B cell (primary cell): ENCODE data around the gene TMEFF1. TPM values are rescaled to one million over a fixed set of nuclear protein-coding genes. Genes with fewer than 3 reads are reported as not detected.

ENCODE experiments used
- ATAC-seq: fragments of 200-7000 bp; cut with Tn5 transposase; one replicate; pipeline ENCODE4 v1.10.0; 2021; ENCODE audit warnings: low read depth, mild to moderate bottlenecking, moderate number of reproducible peaks, moderate library complexity
- CTCF ChIA-PET: fragments of 350-600 bp; sonication (Branson Sonifier 250); formaldehyde crosslinking; loops from one replicate; lab custom pipeline; 2021; ENCODE audit warnings: antibody characterized with exemption, inconsistent platforms; lab: Charles Lee
- POLR2A ChIA-PET: fragments of 350-600 bp; sonication (Branson Sonifier 250); formaldehyde crosslinking; loops from one replicate; lab custom pipeline; 2021; ENCODE audit warnings: antibody characterized with exemption; lab: Charles Lee
- DNase-seq: peaks from one replicate; pipeline ENCODE4 v3.0.0; 2013
- H2AFZ ChIP-seq: 2 replicates; pipeline ENCODE4 v1.6.1; 2012; ENCODE audit warnings: mild to moderate bottlenecking, low read depth, low read length; ENCODE audit not compliant: insufficient read depth, poor library complexity, severe bottlenecking
- H3K27ac ChIP-seq, 2 donors: 1 replicate in 1 of 2; 2 replicates in 1 of 2; pipeline ENCODE4 v1.5.1; 2012 to 2013; ENCODE audit warnings: low read length in 2 of 2, mild to moderate bottlenecking in 2 of 2, moderate library complexity in 1 of 2
- H3K27me3 ChIP-seq, 4 experiments: fragments of 200-600 bp in 1 of 4; sonication (generic) in 1 of 4; replicated peaks in 1 of 4; 1 replicate in 2 of 4; 2 replicates in 2 of 4; pipeline versions ENCODE4 v1.6.1 to v1.7.0; 2013 to 2016; ENCODE audit warnings: low read length in 3 of 4, mild to moderate bottlenecking in 2 of 4, mixed read lengths in 1 of 4, moderate library complexity in 1 of 4; ENCODE audit not compliant: insufficient read depth in 4 of 4, control insufficient read depth in 3 of 4; ENCODE audit errors: control extremely low read depth in 1 of 4
- H3K36me3 ChIP-seq, 2 experiments: replicated peaks in 1 of 2; 1 replicate in 1 of 2; 2 replicates in 1 of 2; pipeline versions ENCODE4 v1.6.1 to v1.7.1; 2013; ENCODE audit warnings: low read length in 1 of 2; ENCODE audit not compliant: insufficient read depth in 2 of 2, control insufficient read depth in 1 of 2; ENCODE audit errors: control extremely low read depth in 1 of 2, extremely low read depth in 1 of 2
- H3K4me1 ChIP-seq, 2 donors: fragments of 200-600 bp in 1 of 2; sonication (generic) in 1 of 2; 1 replicate in 1 of 2; 2 replicates in 1 of 2; pipeline versions ENCODE4 v1.5.1 to v1.6.1; 2013 to 2017; ENCODE audit warnings: low read length in 2 of 2; ENCODE audit not compliant: control insufficient read depth in 2 of 2, insufficient read depth in 2 of 2
- H3K4me2 ChIP-seq: replicated peaks from 2 replicates; pipeline ENCODE3; 2012; ENCODE audit warnings: mild to moderate bottlenecking, low read depth, low read length; ENCODE audit not compliant: poor library complexity, severe bottlenecking
- H3K4me3 ChIP-seq, 5 experiments: fragments of 200-600 bp in 1 of 5; sonication (generic) in 1 of 5; 1 replicate in 3 of 5; 2 replicates in 2 of 5; pipeline versions ENCODE4 v1.5.1 to v1.7.0; 2011 to 2016; ENCODE audit warnings: low read length in 4 of 5, mild to moderate bottlenecking in 4 of 5, low read depth in 2 of 5, control low read depth in 1 of 5, moderate library complexity in 1 of 5; ENCODE audit not compliant: insufficient read depth in 1 of 5; ENCODE audit errors: control extremely low read depth in 1 of 5, extremely low read depth in 1 of 5
- H3K79me2 ChIP-seq: fragments of 200-600 bp; sonication (generic); one replicate; pipeline ENCODE4 v1.6.0; 2016; ENCODE audit warnings: low read length; ENCODE audit not compliant: control insufficient read depth, insufficient read depth
- H3K9ac ChIP-seq: fragments of 200-600 bp; sonication (generic); 2 replicates; pipeline ENCODE4 v1.6.1; 2017; ENCODE audit warnings: mild to moderate bottlenecking, low read length, moderate library complexity
- H3K9me3 ChIP-seq, 3 donors: one replicate each; pipeline versions ENCODE4 v1.6.1 to v1.7.1; 2013; ENCODE audit warnings: low read length in 2 of 3; ENCODE audit not compliant: control insufficient read depth in 2 of 3, insufficient read depth in 1 of 3; ENCODE audit errors: control extremely low read depth in 1 of 3
- H4K20me1 ChIP-seq: 2 replicates; pipeline ENCODE4 v1.6.0; 2012; ENCODE audit warnings: mild to moderate bottlenecking, low read length; ENCODE audit not compliant: insufficient read depth, control insufficient read depth, poor library complexity, severe bottlenecking
- H3K27ac Mint-ChIP-seq: one replicate; pipeline ENCODE4 v1.8.0; 2021; ENCODE audit warnings: mixed read lengths
- H3K27me3 Mint-ChIP-seq: one replicate; pipeline ENCODE4 v1.8.0; 2021; ENCODE audit warnings: mixed read lengths
- H3K4me1 Mint-ChIP-seq: one replicate; pipeline ENCODE4 v1.8.0; 2021; ENCODE audit warnings: mixed read lengths
- H3K4me3 Mint-ChIP-seq: one replicate; pipeline ENCODE4 v1.8.0; 2021; ENCODE audit warnings: mixed read lengths
- H3K9me3 Mint-ChIP-seq: one replicate; pipeline ENCODE4 v1.8.0; 2022; ENCODE audit warnings: mixed read lengths; ENCODE audit not compliant: insufficient read depth
- CTCF ChIP-seq: fragments of 200-600 bp; IDR thresholded peaks from one replicate; pipeline ENCODE4 v1.8.0; 2022; ENCODE audit warnings: antibody characterized with exemption, mild to moderate bottlenecking
- EZH2 ChIP-seq: IDR thresholded peaks from 2 replicates; pipeline ENCODE4 v1.6.1; 2012; ENCODE audit warnings: borderline replicate concordance, low read depth, mild to moderate bottlenecking, moderate library complexity, low read length; ENCODE audit not compliant: insufficient read depth, poor library complexity, severe bottlenecking
- WGBS: methylation state at CpG from one replicate; pipeline ENCODE4 v1.1.5; 2013; ENCODE audit warnings: missing lambda C conversion rate; ENCODE audit not compliant: insufficient coverage; 5-methylcytosine and 5-hydroxymethylcytosine counted together
- intact Hi-C: fragments of 100-400 bp; cut with micrococcal nuclease; formaldehyde crosslinking; loops from one replicate; pipeline ENCODE4 v1.10.0; 2022
- polyA plus RNA-seq: library from polyadenylated mRNA; depleted of rRNA; stranded (reverse); fragments of >200 nt; gene quantifications from 2 replicates; pipeline ENCODE4 v1.2.3, GENCODE V29; 2012
- total RNA-seq, 2 donors: library from RNA; stranded (reverse); fragments of 120-200 nt in 1 of 2; gene quantifications; 1 replicate in 1 of 2; 2 replicates in 1 of 2; pipeline versions ENCODE4 v1.2.3 to v1.2.4, GENCODE V29; 2013 to 2022

Gene TMEFF1
- total and polyA plus RNA-seq, 2 donors (not counting 1 experiment from before 2014, with no cell fraction given) = not detected

- no peak overlapping the region for H3K4me3 ChIP-seq
- intact Hi-C loops = no loop called here
- H4K20me1 ChIP-seq = no peaks in the 10 kb centered on the region
- no peak for ATAC-seq
- no peaks in the 10 kb centered on the region for H3K9me3 ChIP-seq
- H3K79me2 ChIP-seq = no peaks in the 10 kb centered on the region
- CTCF ChIA-PET = no interaction called here
- H3K4me1 ChIP-seq = no peaks in the 10 kb centered on the region
- H3K36me3 ChIP-seq = peaks cover 1 to 11% of the 10 kb centered on the region in 2 experiments
- TF ChIP-seq CTCF (no peak), EZH2 (no peak)
- no peak overlapping the region for H3K27ac Mint-ChIP-seq
- H2AFZ ChIP-seq = no peak overlapping the region
- no peaks in the 10 kb centered on the region for H3K27me3 Mint-ChIP-seq
- no peak overlapping the region for H3K4me2 ChIP-seq
- H3K9me3 Mint-ChIP-seq = no peaks in the 10 kb centered on the region
- H3K27me3 ChIP-seq = no peaks in the 10 kb centered on the region
- DNase-seq = no peak
- POLR2A ChIA-PET = no interaction called here
- H3K27ac ChIP-seq = no peak overlapping the region
- no peak overlapping the region for H3K4me3 Mint-ChIP-seq
- no peak overlapping the region for H3K9ac ChIP-seq
- no peaks in the 10 kb centered on the region for H3K4me1 Mint-ChIP-seq
Measured at GRCh38 chr9:100447041-100447440, 25.9 kb upstream of the TMEFF1 start.

- Histone ChIP-seq H3K4me3 (no peak overlapping the region), H3K79me2 (no peaks in the 10 kb centered on the region), H3K4me1 (no peaks in the 10 kb centered on the region), H3K4me2 (no peak overlapping the region), H4K20me1 (no peaks in the 10 kb centered on the region), H3K9ac (no peak overlapping the region), H3K9me3 (no peaks in the 10 kb centered on the region), H3K27ac (no peak overlapping the region), H3K36me3 (peaks cover 1 to 8% of the 10 kb centered on the region in 2 experiments), H2AFZ (no peak overlapping the region), H3K27me3 (no peaks in the 10 kb centered on the region)
- ChIA-PET POLR2A (no interaction called here), CTCF (no interaction called here)
- H3K4me3 Mint-ChIP-seq = no peak overlapping the region
- intact Hi-C loops = no loop called here
- peaks cover 2% of the 10 kb centered on the region for H3K9me3 Mint-ChIP-seq
- no CpG with 5 or more reads among the region's 2 CpGs for whole genome bisulfite sequencing
- no peak overlapping the region for H3K27ac Mint-ChIP-seq
- H3K27me3 Mint-ChIP-seq = no peaks in the 10 kb centered on the region
- DNase-seq (no peak), ATAC-seq (no peak)
- TF ChIP-seq CTCF (no peak), EZH2 (no peak)
- H3K4me1 Mint-ChIP-seq = no peaks in the 10 kb centered on the region
Measured at GRCh38 chr9:100448266-100448665, 24.7 kb upstream of the TMEFF1 start.
